ENCODE results near the gene CPNE6. TPM values are rescaled to one million over a fixed set of nuclear protein-coding genes. Genes with fewer than 3 reads are reported as not detected.
"Not testable (repeated sequence)": the region's sequence is repeated elsewhere in the genome, so short reads cannot be mapped to it uniquely, and the experiment has no call there.

Gene CPNE6
- total and polyA plus RNA-seq, 4 donors, result 0.05 to 0.17 TPM; not detected in 2

DNA sequence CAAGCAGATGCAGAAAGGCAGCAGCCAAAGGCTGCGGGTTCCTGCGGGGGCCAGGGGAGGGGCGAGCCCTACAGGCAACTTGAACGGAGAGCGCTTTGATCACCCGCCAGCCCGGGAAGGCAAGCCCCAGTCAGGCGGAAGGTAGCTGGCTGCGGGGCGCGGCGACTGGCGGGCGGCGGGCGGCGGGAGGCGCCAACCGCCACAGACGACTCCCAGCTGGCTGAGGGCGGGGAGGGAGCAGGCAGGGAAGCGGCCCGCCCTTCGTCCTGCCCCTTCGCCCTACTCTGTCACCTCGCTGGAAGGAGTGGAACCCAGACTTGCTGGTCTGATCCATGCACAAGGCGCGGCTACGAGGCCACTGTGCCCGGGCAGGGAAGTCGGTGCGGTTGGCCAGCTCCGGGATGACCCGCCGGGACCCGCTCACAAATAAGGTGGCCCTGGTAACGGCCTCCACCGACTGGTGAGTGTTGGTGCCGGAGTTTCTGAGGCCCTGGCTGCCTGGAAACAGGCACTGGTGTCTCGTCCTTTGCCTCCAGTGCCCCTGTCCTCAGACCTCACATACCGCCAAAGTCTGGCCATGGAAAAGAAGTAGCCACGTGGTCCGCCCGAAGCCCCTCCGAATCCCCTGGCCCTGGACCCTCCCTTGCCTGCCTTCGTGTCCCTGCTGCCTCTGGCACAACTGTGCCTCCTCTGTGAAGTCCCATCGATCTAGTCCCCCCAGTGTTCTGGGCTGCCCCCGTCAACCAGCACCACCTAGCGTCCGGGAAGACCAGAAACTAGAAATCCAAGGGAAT is 35.0 kb upstream of the CPNE6 start:
- Histone ChIP-seq H3K4me1 (ENCODE audit: control insufficient read depth in 4 of 4, insufficient read depth in 4 of 4, low read length in 3 of 4) (peaks cover 10 to 16% (median 13%) of the 10 kb centered on the region in 4 donors), H3K27ac (ENCODE audit: low read depth in 1 of 2, low read length in 2 of 2) (peak overlapping the region; percentile 82 to 86), H3K36me3 (ENCODE audit: control insufficient read depth in 4 of 4, insufficient read depth in 3 of 4, low read depth in 1 of 4, low read length in 3 of 4) (no peaks in the 10 kb centered on the region), H3K4me3 (ENCODE audit: low read depth in 1 of 3, low read length in 3 of 3) (peak overlapping the region; percentile 53 to 84 (median 79)), H3K27me3 (ENCODE audit: control insufficient read depth in 4 of 4, insufficient read depth in 4 of 4, low read length in 3 of 4) (no peaks in the 10 kb centered on the region), H3K9me3 (ENCODE audit: control insufficient read depth in 4 of 4, low read length in 3 of 4) (no peaks in the 10 kb centered on the region), H3K9ac (ENCODE audit: low read depth in 1 of 2, low read length in 2 of 2) (peak overlapping the region; percentile 54 to 82)
- under 1% methylated on average over 50 of the region's 50 CpGs for WGBS
- TF ChIP-seq RXRA (IDR thresholded peaks at IDR 0.05), result peak; percentile 8 to 51
- TF ChIP-seq HNF4A (conservative IDR thresholded peaks at IDR 0.05), result peak; percentile 1 to 38
- TF ChIP-seq, protein P1, sequence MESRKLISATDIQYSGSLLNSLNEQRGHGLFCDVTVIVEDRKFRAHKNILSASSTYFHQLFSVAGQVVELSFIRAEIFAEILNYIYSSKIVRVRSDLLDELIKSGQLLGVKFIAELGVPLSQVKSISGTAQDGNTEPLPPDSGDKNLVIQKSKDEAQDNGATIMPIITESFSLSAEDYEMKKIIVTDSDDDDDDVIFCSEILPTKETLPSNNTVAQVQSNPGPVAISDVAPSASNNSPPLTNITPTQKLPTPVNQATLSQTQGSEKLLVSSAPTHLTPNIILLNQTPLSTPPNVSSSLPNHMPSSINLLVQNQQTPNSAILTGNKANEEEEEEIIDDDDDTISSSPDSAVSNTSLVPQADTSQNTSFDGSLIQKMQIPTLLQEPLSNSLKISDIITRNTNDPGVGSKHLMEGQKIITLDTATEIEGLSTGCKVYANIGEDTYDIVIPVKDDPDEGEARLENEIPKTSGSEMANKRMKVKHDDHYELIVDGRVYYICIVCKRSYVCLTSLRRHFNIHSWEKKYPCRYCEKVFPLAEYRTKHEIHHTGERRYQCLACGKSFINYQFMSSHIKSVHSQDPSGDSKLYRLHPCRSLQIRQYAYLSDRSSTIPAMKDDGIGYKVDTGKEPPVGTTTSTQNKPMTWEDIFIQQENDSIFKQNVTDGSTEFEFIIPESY (IDR thresholded peaks at IDR 0.05), result no peak
- no peak for TF ChIP-seq FOXA2 (IDR thresholded peaks at IDR 0.05)
- TF ChIP-seq GABPA (IDR thresholded peaks at IDR 0.05 in 1 of 2, conservative IDR thresholded peaks at IDR 0.05 in 1 of 2), result no peak
- no peak for TF ChIP-seq EGR1 (IDR thresholded peaks at IDR 0.05; ENCODE audit: low read depth in 2 of 2)
- TF ChIP-seq FOXA1 (IDR thresholded peaks at IDR 0.05), result no peak
- TF ChIP-seq, protein P2, sequence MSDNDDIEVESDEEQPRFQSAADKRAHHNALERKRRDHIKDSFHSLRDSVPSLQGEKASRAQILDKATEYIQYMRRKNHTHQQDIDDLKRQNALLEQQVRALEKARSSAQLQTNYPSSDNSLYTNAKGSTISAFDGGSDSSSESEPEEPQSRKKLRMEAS (IDR thresholded peaks at IDR 0.05), result no peak
- TF ChIP-seq, protein P3, sequence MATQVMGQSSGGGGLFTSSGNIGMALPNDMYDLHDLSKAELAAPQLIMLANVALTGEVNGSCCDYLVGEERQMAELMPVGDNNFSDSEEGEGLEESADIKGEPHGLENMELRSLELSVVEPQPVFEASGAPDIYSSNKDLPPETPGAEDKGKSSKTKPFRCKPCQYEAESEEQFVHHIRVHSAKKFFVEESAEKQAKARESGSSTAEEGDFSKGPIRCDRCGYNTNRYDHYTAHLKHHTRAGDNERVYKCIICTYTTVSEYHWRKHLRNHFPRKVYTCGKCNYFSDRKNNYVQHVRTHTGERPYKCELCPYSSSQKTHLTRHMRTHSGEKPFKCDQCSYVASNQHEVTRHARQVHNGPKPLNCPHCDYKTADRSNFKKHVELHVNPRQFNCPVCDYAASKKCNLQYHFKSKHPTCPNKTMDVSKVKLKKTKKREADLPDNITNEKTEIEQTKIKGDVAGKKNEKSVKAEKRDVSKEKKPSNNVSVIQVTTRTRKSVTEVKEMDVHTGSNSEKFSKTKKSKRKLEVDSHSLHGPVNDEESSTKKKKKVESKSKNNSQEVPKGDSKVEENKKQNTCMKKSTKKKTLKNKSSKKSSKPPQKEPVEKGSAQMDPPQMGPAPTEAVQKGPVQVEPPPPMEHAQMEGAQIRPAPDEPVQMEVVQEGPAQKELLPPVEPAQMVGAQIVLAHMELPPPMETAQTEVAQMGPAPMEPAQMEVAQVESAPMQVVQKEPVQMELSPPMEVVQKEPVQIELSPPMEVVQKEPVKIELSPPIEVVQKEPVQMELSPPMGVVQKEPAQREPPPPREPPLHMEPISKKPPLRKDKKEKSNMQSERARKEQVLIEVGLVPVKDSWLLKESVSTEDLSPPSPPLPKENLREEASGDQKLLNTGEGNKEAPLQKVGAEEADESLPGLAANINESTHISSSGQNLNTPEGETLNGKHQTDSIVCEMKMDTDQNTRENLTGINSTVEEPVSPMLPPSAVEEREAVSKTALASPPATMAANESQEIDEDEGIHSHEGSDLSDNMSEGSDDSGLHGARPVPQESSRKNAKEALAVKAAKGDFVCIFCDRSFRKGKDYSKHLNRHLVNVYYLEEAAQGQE (IDR thresholded peaks at IDR 0.05), result peak; percentile 58
- TF ChIP-seq TAF1 (conservative IDR thresholded peaks at IDR 0.05), result peak; percentile 70
- TF ChIP-seq JUND (IDR thresholded peaks at IDR 0.05), result no peak
- peak; percentile 82 to 85 for TF ChIP-seq RAD21 (IDR thresholded peaks at IDR 0.05)
- TF ChIP-seq, protein P4, sequence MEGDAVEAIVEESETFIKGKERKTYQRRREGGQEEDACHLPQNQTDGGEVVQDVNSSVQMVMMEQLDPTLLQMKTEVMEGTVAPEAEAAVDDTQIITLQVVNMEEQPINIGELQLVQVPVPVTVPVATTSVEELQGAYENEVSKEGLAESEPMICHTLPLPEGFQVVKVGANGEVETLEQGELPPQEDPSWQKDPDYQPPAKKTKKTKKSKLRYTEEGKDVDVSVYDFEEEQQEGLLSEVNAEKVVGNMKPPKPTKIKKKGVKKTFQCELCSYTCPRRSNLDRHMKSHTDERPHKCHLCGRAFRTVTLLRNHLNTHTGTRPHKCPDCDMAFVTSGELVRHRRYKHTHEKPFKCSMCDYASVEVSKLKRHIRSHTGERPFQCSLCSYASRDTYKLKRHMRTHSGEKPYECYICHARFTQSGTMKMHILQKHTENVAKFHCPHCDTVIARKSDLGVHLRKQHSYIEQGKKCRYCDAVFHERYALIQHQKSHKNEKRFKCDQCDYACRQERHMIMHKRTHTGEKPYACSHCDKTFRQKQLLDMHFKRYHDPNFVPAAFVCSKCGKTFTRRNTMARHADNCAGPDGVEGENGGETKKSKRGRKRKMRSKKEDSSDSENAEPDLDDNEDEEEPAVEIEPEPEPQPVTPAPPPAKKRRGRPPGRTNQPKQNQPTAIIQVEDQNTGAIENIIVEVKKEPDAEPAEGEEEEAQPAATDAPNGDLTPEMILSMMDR (IDR thresholded peaks at IDR 0.05; ENCODE audit: low read depth, low read length, missing input control), result peak; percentile 63
- TF ChIP-seq SP1 (IDR thresholded peaks at IDR 0.05), result peak; percentile 13
- peak; percentile 29 for TF ChIP-seq NR2F2 (IDR thresholded peaks at IDR 0.05)
- TF ChIP-seq HNF4G (IDR thresholded peaks at IDR 0.05), result no peak
- TF ChIP-seq YY1 (IDR thresholded peaks at IDR 0.05), result no peak
- TF ChIP-seq, protein P5, sequence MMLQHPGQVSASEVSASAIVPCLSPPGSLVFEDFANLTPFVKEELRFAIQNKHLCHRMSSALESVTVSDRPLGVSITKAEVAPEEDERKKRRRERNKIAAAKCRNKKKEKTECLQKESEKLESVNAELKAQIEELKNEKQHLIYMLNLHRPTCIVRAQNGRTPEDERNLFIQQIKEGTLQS (IDR thresholded peaks at IDR 0.05), result no peak
- DNase-seq (ENCODE audit: low spot score), result peak; percentile 83

DNA sequence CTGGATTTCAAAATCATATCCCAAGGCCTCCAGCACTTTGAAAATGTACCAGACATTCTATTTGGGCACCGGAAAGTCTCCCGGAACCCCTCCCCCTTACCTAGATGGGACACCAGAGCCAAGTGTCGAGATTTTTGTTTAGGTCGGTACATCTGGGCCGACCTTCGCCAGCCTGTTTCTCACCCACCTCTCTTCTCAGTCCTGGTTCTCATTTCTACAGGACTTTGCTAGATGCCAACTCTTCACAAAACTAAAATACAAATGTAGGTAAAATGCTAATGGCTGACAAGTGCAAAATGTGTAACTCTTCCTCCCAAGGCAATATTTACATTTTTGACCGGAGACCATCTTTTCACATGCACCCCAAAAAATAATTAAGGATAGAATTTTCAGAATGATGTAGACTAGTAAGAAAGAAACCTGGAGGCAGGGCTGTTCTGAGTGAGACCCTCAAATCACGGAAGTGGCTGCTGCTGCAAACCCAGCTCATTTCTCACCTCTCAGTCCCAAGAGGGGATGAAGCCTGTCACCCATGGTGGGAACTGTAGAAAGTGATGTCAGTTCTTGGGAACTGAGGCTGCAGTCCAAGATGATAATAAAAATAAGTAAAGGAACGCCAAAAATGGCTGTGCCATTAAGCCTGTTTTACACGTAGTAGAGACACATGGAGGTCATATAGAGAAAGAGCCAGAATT is 34.3 kb upstream of the CPNE6 start:
- DNase-seq (ENCODE audit: low spot score); H3K9ac ChIP-seq (ENCODE audit: low read depth in 1 of 2, low read length in 2 of 2); H3K27me3 ChIP-seq (ENCODE audit: control insufficient read depth in 4 of 4, insufficient read depth in 4 of 4, low read length in 3 of 4); H3K9me3 ChIP-seq (ENCODE audit: control insufficient read depth in 4 of 4, low read length in 3 of 4); H3K36me3 ChIP-seq (ENCODE audit: control insufficient read depth in 4 of 4, insufficient read depth in 3 of 4, low read depth in 1 of 4, low read length in 3 of 4): not testable (repeated sequence)
- H3K4me3 ChIP-seq (ENCODE audit: low read depth in 1 of 3, low read length in 3 of 3), result peak overlapping the region in 2 of 3 donors; percentile 53 to 84
- 40% methylated on average over 10 of the region's 10 CpGs for WGBS
- H3K27ac ChIP-seq (ENCODE audit: low read depth in 1 of 2, low read length in 2 of 2), result peak overlapping the region; percentile 82 to 86
- peaks cover 10 to 16% (median 13%) of the 10 kb centered on the region in 4 donors for H3K4me1 ChIP-seq (ENCODE audit: control insufficient read depth in 4 of 4, insufficient read depth in 4 of 4, low read length in 3 of 4)
